ENCODE results near the gene PMPCB.
A peak's percentile ranks its signal among the peaks of the same experiment; 100 is the strongest.

Gene PMPCB

DNA sequence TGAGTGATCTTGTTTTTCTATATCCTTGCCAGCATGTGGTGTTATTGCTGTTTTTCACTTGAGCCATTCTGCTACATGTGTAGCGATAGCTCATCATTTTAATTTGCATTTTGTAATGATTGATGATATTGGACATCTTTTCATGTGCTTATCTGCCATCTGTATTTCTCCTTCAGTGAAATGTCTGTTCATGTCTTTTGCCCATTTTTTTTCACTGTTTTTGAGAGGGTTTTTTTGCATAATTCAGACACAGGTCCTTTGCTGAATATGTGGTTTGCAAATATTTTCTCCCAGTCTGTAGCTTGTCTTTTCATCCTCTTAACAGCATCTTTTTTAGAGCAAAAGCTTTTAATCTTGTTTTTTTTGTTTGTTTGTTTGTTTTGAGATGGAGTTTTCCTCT lies 3.7 kb upstream of the PMPCB start:
- TF ChIP-seq, protein P1, sequence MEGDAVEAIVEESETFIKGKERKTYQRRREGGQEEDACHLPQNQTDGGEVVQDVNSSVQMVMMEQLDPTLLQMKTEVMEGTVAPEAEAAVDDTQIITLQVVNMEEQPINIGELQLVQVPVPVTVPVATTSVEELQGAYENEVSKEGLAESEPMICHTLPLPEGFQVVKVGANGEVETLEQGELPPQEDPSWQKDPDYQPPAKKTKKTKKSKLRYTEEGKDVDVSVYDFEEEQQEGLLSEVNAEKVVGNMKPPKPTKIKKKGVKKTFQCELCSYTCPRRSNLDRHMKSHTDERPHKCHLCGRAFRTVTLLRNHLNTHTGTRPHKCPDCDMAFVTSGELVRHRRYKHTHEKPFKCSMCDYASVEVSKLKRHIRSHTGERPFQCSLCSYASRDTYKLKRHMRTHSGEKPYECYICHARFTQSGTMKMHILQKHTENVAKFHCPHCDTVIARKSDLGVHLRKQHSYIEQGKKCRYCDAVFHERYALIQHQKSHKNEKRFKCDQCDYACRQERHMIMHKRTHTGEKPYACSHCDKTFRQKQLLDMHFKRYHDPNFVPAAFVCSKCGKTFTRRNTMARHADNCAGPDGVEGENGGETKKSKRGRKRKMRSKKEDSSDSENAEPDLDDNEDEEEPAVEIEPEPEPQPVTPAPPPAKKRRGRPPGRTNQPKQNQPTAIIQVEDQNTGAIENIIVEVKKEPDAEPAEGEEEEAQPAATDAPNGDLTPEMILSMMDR (IDR thresholded peaks at IDR 0.05; ENCODE audit: low read length) = no peak
- TF ChIP-seq EZH2phosphoT487 (IDR thresholded peaks at IDR 0.05; ENCODE audit: low read length) (no peak), EZH2 (optimal IDR thresholded peaks at IDR 0.05; ENCODE audit: low read depth, low read length) (no peak)
- Histone ChIP-seq H3K36me3 (replicated peaks; ENCODE audit: insufficient read depth, low read length) (no peaks in the 10 kb centered on the region), H3K9ac (ENCODE audit: low read length) (no peak overlapping the region), H3F3A (ENCODE audit: insufficient read depth, low read length) (peaks cover 10% of the 10 kb centered on the region), H3K4me1 (ENCODE audit: low read length) (peaks cover 7% of the 10 kb centered on the region), H3K27ac (ENCODE audit: low read length) (no peak overlapping the region), H3K9me3 (replicated peaks; ENCODE audit: insufficient read depth, low read length) (no peaks in the 10 kb centered on the region), H2AFZ (ENCODE audit: low read length) (no peak overlapping the region), H3K9me2 (replicated peaks; ENCODE audit: insufficient read depth, low read length) (no peaks in the 10 kb centered on the region), H3K4me2 (ENCODE audit: low read depth, low read length) (no peak overlapping the region), H3K79me2 (ENCODE audit: low read length) (peaks cover 13% of the 10 kb centered on the region), H4K20me1 (ENCODE audit: insufficient read depth, low read length) (no peaks in the 10 kb centered on the region), H3K4me3 (ENCODE audit: low read length) (no peak overlapping the region), H3K27me3 (replicated peaks; ENCODE audit: insufficient read depth, low read length) (no peaks in the 10 kb centered on the region)
- no peak for DNase-seq

DNA sequence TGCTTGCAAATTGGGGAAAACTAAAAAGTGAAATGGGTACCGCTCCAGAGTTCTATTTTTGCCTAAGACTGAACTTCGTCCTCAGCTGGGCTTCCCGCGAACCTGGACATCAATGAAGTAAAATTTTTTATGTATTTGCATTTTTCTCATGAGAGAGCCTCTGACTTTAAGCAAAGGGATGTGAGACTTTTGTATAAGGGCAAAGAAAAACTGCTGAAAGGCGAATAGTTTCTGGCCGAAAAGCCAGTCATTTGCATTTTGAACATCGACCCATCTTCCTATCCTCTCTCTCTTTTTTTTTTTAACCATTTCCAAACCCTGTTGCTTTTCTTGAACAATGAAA lies 573 bp downstream of the PMPCB start:
- Histone ChIP-seq H3K9me2 (replicated peaks; ENCODE audit: insufficient read depth, low read length) (no peaks in the 10 kb centered on the region), H3K9me3 (replicated peaks; ENCODE audit: insufficient read depth, low read length) (no peaks in the 10 kb centered on the region), H3K4me1 (ENCODE audit: low read length) (peaks cover 17% of the 10 kb centered on the region), H3F3A (ENCODE audit: insufficient read depth, low read length) (peaks cover 10% of the 10 kb centered on the region), H3K27me3 (replicated peaks; ENCODE audit: insufficient read depth, low read length) (no peaks in the 10 kb centered on the region), H3K4me3 (ENCODE audit: low read length) (peak overlapping the region; percentile 87), H3K27ac (ENCODE audit: low read length) (peak overlapping the region; percentile 82; the same call in 1 of the 2 replicates), H2AFZ (ENCODE audit: low read length) (peak overlapping the region; percentile 62), H4K20me1 (ENCODE audit: insufficient read depth, low read length) (no peaks in the 10 kb centered on the region), H3K9ac (ENCODE audit: low read length) (peak overlapping the region; percentile 83), H3K79me2 (ENCODE audit: low read length) (peaks cover 48% of the 10 kb centered on the region), H3K4me2 (ENCODE audit: low read depth, low read length) (peak overlapping the region; percentile 93), H3K36me3 (replicated peaks; ENCODE audit: insufficient read depth, low read length) (peaks cover 12% of the 10 kb centered on the region; the same call in 1 of the 2 replicates)
- TF ChIP-seq, protein P1 (IDR thresholded peaks at IDR 0.05; ENCODE audit: low read length) = no peak
- TF ChIP-seq EZH2 (optimal IDR thresholded peaks at IDR 0.05; ENCODE audit: low read depth, low read length) (no peak), EZH2phosphoT487 (IDR thresholded peaks at IDR 0.05; ENCODE audit: low read length) (no peak)
- DNase-seq = no peak

DNA sequence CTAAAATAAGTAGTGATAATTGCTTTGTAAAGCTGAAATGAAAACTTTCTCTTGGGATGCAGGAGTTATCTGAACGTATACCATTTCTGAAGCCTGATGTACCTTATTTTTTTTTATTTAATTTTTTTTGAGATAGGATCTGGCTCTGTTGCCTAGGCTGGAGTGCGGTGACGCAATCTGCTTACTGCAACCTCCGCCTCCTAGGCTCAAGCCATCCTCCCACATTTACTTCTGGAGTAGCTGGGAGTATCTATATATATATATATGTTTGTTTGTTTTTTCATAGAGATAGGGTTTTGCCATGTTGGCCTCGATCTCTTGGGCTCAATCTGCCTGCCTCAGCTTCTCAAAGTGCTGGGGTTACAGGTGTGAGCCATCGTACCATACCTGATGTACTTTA lies 2.4 kb downstream of the PMPCB start:
- Histone ChIP-seq H3K9me3 (replicated peaks; ENCODE audit: insufficient read depth, low read length) (no peaks in the 10 kb centered on the region), H2AFZ (ENCODE audit: low read length) (no peak overlapping the region), H3K4me2 (ENCODE audit: low read depth, low read length) (no peak overlapping the region), H4K20me1 (ENCODE audit: insufficient read depth, low read length) (no peaks in the 10 kb centered on the region), H3K27me3 (replicated peaks; ENCODE audit: insufficient read depth, low read length) (no peaks in the 10 kb centered on the region), H3K27ac (ENCODE audit: low read length) (no peak overlapping the region), H3K9ac (ENCODE audit: low read length) (no peak overlapping the region), H3K4me3 (ENCODE audit: low read length) (no peak overlapping the region), H3K36me3 (replicated peaks; ENCODE audit: insufficient read depth, low read length) (peaks cover 18% of the 10 kb centered on the region; the same call in 1 of the 2 replicates), H3K79me2 (ENCODE audit: low read length) (peaks cover 55% of the 10 kb centered on the region), H3F3A (ENCODE audit: insufficient read depth, low read length) (peaks cover 10% of the 10 kb centered on the region), H3K9me2 (replicated peaks; ENCODE audit: insufficient read depth, low read length) (no peaks in the 10 kb centered on the region), H3K4me1 (ENCODE audit: low read length) (peaks cover 17% of the 10 kb centered on the region)
- TF ChIP-seq, protein P1 (IDR thresholded peaks at IDR 0.05; ENCODE audit: low read length) = no peak
- TF ChIP-seq EZH2 (optimal IDR thresholded peaks at IDR 0.05; ENCODE audit: low read depth, low read length) (no peak), EZH2phosphoT487 (IDR thresholded peaks at IDR 0.05; ENCODE audit: low read length) (no peak)
- no peak for DNase-seq

Measured in MM.1S (cell line).